ENCODE data around the gene CATSPER4.
A peak's percentile ranks its signal among the peaks of the same experiment; 100 is the strongest.

The CATSPER4 gene

GRCh38 chr1:26161415-26162219, 28.8 kb upstream of the CATSPER4 start:
- CTCF ChIA-PET: interaction anchor here (0.6 to 2.5 kb wide), 5 partner anchors 8 to 463 kb away, joined by 3 to 16 read pairs (median 7); partner anchors contain the start of gene ZNF593
- Histone ChIP-seq H3K36me3 (ENCODE audit: control insufficient read depth in 2 of 2, insufficient read depth in 1 of 2, low read length in 2 of 2) (no peaks in the 10 kb centered on the region), H3K9me3 (ENCODE audit: control insufficient read depth, insufficient read depth, low read depth, low read length) (no peaks in the 10 kb centered on the region), H3K27ac (ENCODE audit: extremely low read depth, low read depth, low read length) (peak overlapping the region; percentile 45; the same call in 1 of the 2 replicates), H3K4me1 (ENCODE audit: control insufficient read depth, insufficient read depth, low read length) (no peaks in the 10 kb centered on the region; the same call in 1 of the 2 replicates), H3K4me3 (ENCODE audit: low read depth, low read length) (peak overlapping the region; percentile 12; the same call in 1 of the 2 replicates)
- TF ChIP-seq ZNF335 (tag by site-specific recombination; conservative IDR thresholded peaks at IDR 0.05) (peak; percentile 63), ZNF223 (tag by site-specific recombination; IDR thresholded peaks at IDR 0.05) (no peak), GLIS1 (tag by site-specific recombination; IDR thresholded peaks at IDR 0.05) (0 out of 2 replicates have a peak, but pooled peaks have one; percentile 10), SALL2 (tag by site-specific recombination; IDR thresholded peaks at IDR 0.05; ENCODE audit: borderline replicate concordance) (no peak), ZBTB26 (tag by site-specific recombination; optimal IDR thresholded peaks at IDR 0.05) (peak; percentile 66), ZNF692 (tag by site-specific recombination; IDR thresholded peaks at IDR 0.05) (0 out of 2 replicates have a peak, but pooled peaks have one; percentile 31), ZNF138 (tag by site-specific recombination; IDR thresholded peaks at IDR 0.05; ENCODE audit: borderline replicate concordance) (no peak)
- TF ChIP-seq, protein P1, sequence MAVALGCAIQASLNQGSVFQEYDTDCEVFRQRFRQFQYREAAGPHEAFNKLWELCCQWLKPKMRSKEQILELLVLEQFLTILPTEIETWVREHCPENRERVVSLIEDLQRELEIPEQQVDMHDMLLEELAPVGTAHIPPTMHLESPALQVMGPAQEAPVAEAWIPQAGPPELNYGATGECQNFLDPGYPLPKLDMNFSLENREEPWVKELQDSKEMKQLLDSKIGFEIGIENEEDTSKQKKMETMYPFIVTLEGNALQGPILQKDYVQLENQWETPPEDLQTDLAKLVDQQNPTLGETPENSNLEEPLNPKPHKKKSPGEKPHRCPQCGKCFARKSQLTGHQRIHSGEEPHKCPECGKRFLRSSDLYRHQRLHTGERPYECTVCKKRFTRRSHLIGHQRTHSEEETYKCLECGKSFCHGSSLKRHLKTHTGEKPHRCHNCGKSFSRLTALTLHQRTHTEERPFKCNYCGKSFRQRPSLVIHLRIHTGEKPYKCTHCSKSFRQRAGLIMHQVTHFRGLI (tag by site-specific recombination; IDR thresholded peaks at IDR 0.05): peak; percentile 71
- POLR2A ChIA-PET: interaction anchor here (1.0 kb wide), 1 partner anchor 8 kb away, joined by 4 read pairs; the partner anchor contains the start of gene ZNF593

- no peak overlapping the region; the same call in 1 of the 2 replicates for H3K27ac ChIP-seq (ENCODE audit: extremely low read depth, low read depth, low read length)
- peak overlapping the region; percentile 12; the same call in 1 of the 2 replicates for H3K4me3 ChIP-seq (ENCODE audit: low read depth, low read length)
- ChIA-PET CTCF (interaction anchor here (0.6 to 2.5 kb wide), 7 partner anchors 18 to 464 kb away, joined by 3 to 16 read pairs (median 4); no protein-coding TSS in a partner anchor), POLR2A (interaction anchor here (1.0 kb wide), 1 partner anchor 7 kb away, joined by 4 read pairs; the partner anchor contains the start of gene ZNF593)
- H3K9me3 ChIP-seq (ENCODE audit: control insufficient read depth, insufficient read depth, low read depth, low read length): no peaks in the 10 kb centered on the region
- no peaks in the 10 kb centered on the region for H3K36me3 ChIP-seq (ENCODE audit: control insufficient read depth in 2 of 2, insufficient read depth in 1 of 2, low read length in 2 of 2)
- no peaks in the 10 kb centered on the region; the same call in 1 of the 2 replicates for H3K4me1 ChIP-seq (ENCODE audit: control insufficient read depth, insufficient read depth, low read length)
- TF ChIP-seq ZNF571 (tag by site-specific recombination; IDR thresholded peaks at IDR 0.05) (no peak), ZBTB49 (tag by site-specific recombination; IDR thresholded peaks at IDR 0.05; ENCODE audit: low read depth) (no peak), ZNF707 (tag by site-specific recombination; IDR thresholded peaks at IDR 0.05) (no peak), SCRT2 (tag by site-specific recombination; IDR thresholded peaks at IDR 0.05) (0 out of 2 replicates have a peak, but pooled peaks have one; percentile 14), ZNF777 (tag by site-specific recombination; IDR thresholded peaks at IDR 0.05; ENCODE audit: borderline replicate concordance) (no peak), ZNF248 (tag by site-specific recombination; IDR thresholded peaks at IDR 0.05) (no peak), ZNF350 (tag by site-specific recombination; IDR thresholded peaks at IDR 0.05) (no peak), ZNF10 (tag by site-specific recombination; IDR thresholded peaks at IDR 0.05) (no peak), ZNF169 (tag by site-specific recombination; IDR thresholded peaks at IDR 0.05) (no peak), ZNF23 (tag by site-specific recombination; IDR thresholded peaks at IDR 0.05; ENCODE audit: borderline replicate concordance) (no peak), ZSCAN23 (tag by site-specific recombination; IDR thresholded peaks at IDR 0.05) (no peak), ZBTB26 (tag by site-specific recombination; optimal IDR thresholded peaks at IDR 0.05) (peak; percentile 7), REPIN1 (tag by site-specific recombination; IDR thresholded peaks at IDR 0.05; ENCODE audit: low read depth) (no peak), ZNF664 (tag by site-specific recombination; IDR thresholded peaks at IDR 0.05) (peak; percentile 92), MZF1 (tag by site-specific recombination; IDR thresholded peaks at IDR 0.05; ENCODE audit: borderline replicate concordance) (no peak), ZNF548 (tag by site-specific recombination; IDR thresholded peaks at IDR 0.05) (no peak)
- TF ChIP-seq, protein P1 (tag by site-specific recombination; IDR thresholded peaks at IDR 0.05): no peak
These were observed 28.1 kb upstream of the CATSPER4 start for GRCh38 chr1:26162220-26162709.

Data from HEK293 (cell line).